Endothelial cell of umbilical vein (primary cell): ENCODE results near the gene PPP1CA.

Experiments
- CTCF ChIP-seq, 2 donors: IDR thresholded peaks; 1 replicate in 1 of 2; 2 replicates in 1 of 2; pipeline ENCODE4 v1.5.1; 2011; ENCODE audit warnings: low read length in 2 of 2, mild to moderate bottlenecking in 2 of 2, moderate library complexity in 2 of 2, control low read depth in 1 of 2, inconsistent platforms in 1 of 2, low read depth in 1 of 2; ENCODE audit not compliant: insufficient read depth in 1 of 2; ENCODE audit errors: extremely low read depth in 1 of 2
- EZH2 ChIP-seq: IDR thresholded peaks from 2 replicates; pipeline ENCODE4 v1.6.1; 2012; ENCODE audit warnings: borderline replicate concordance, low read depth, mild to moderate bottlenecking, moderate library complexity, low read length, inconsistent platforms; ENCODE audit not compliant: severe bottlenecking
- FOS ChIP-seq: IDR thresholded peaks from 2 replicates; pipeline ENCODE4 v1.6.1; 2011; ENCODE audit warnings: mild to moderate bottlenecking, low read length, moderate library complexity, borderline replicate concordance; ENCODE audit not compliant: insufficient read depth
- GATA2 ChIP-seq: IDR thresholded peaks from 2 replicates; pipeline ENCODE4 v1.7.0; 2011; ENCODE audit warnings: low read depth, mild to moderate bottlenecking, moderate library complexity, mixed read lengths, low read length; ENCODE audit not compliant: insufficient read length, insufficient read depth
- MYC ChIP-seq: IDR thresholded peaks from one replicate; pipeline ENCODE4 v1.6.1; 2011; ENCODE audit warnings: mild to moderate bottlenecking, low read depth, low read length
- POLR2A ChIP-seq: IDR thresholded peaks from 2 replicates; pipeline ENCODE4 v1.6.1; 2012; ENCODE audit warnings: low read depth, mild to moderate bottlenecking, control low read depth, low read length
- POLR2AphosphoS5 ChIP-seq: IDR thresholded peaks from 2 replicates; pipeline ENCODE4 v1.6.1; 2012; ENCODE audit warnings: low read depth, mild to moderate bottlenecking, control low read depth, low read length, moderate library complexity; ENCODE audit not compliant: insufficient read depth
- TF ChIP-seq, protein P1 (sequence below): IDR thresholded peaks from 2 replicates; pipeline ENCODE4 v1.6.1; 2011; ENCODE audit not compliant: insufficient read depth, insufficient read length

GRCh38 chr11:67418476-67419281 lies 17.0 kb upstream of the PPP1CA start:
- TF ChIP-seq CTCF (IDR thresholded peaks at IDR 0.05; ENCODE audit: extremely low read depth in 1 of 2, insufficient read depth in 1 of 2, low read depth in 1 of 2, low read length in 2 of 2): no peak
- no peak for TF ChIP-seq POLR2AphosphoS5
- no peak for TF ChIP-seq GATA2
- TF ChIP-seq EZH2: no peak
- no peak for TF ChIP-seq MYC
- TF ChIP-seq, protein P1, sequence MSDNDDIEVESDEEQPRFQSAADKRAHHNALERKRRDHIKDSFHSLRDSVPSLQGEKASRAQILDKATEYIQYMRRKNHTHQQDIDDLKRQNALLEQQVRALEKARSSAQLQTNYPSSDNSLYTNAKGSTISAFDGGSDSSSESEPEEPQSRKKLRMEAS: no peak
- TF ChIP-seq POLR2A: no peak
- no peak for TF ChIP-seq FOS
